ENCODE results near the gene USP20.

USP20 gene

DNA sequence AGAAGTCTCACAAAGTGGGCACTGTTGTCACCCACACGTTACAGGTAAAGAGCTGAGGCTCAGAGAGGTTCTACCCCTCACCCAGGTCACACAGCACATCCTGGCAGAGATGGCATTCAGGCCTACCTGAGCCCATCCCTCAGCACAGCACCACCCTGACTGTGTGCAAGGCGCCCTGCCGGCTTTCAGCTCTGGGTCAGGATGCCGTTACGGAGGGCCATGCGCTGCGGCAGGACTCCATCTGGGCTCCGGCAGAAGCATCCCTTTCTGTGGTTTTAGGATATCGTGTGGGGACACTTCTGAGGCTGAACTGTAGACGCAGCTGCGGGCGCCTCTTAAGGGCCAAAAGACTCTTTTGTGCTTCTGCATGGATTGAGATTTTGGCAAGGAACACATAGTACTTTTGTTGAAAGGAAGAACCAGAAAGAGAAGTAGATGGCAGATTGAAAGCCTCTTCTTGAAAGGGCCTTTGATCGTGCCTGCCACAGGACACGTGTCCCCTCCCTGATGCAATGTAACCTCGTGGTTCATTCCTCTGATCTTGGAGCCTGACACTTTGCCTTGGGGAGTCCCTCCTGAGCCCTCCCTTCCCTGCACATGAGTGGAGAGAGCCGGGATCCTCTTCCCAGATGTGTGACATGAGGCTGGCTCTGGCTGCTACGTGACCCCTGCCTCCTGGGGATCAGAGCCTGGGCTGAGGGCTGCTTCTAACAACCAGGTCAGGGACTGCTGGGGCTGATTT lies 31.3 kb downstream of the USP20 start:
- peaks cover 0 to 21% of the 10 kb centered on the region in 2 experiments; a peak in 2 of 3 replicates for H3K36me3 ChIP-seq (ENCODE audit: control insufficient read depth in 2 of 2, insufficient read depth in 1 of 2, low read length in 2 of 2)
- ChIA-PET CTCF (interaction anchor here (0.6 kb wide), 1 partner anchor 58 kb away, joined by 4 read pairs; no protein-coding TSS in a partner anchor), POLR2A (no interaction called here)
- H3K4me1 ChIP-seq (ENCODE audit: control insufficient read depth, insufficient read depth, low read length): no peaks in the 10 kb centered on the region
- TF ChIP-seq ZNF768 (tag by site-specific recombination; IDR thresholded peaks at IDR 0.05) (0 out of 2 replicates have a peak, but pooled peaks have one; percentile 24), ZNF623 (tag by site-specific recombination; IDR thresholded peaks at IDR 0.05) (peak; percentile 38), MYNN (tag by site-specific recombination; IDR thresholded peaks at IDR 0.05; ENCODE audit: borderline replicate concordance) (no peak)
- H3K9me3 ChIP-seq (ENCODE audit: control insufficient read depth, insufficient read depth, low read depth, low read length): no peaks in the 10 kb centered on the region
- no peak overlapping the region for H3K27ac ChIP-seq (ENCODE audit: extremely low read depth, low read depth, low read length)
- no peak overlapping the region for H3K4me3 ChIP-seq (ENCODE audit: low read depth, low read length)

GRCh38 chr9:129867136-129868022 lies 32.1 kb downstream of the USP20 start:
- TF ChIP-seq ZNF664 (tag by site-specific recombination; IDR thresholded peaks at IDR 0.05) (no peak), GLIS2 (tag by site-specific recombination; IDR thresholded peaks at IDR 0.05) (peak; percentile 26), ZNF335 (tag by site-specific recombination; conservative IDR thresholded peaks at IDR 0.05) (no peak), ZBTB17 (tag by site-specific recombination; IDR thresholded peaks at IDR 0.05) (no peak), SETDB1 (IDR thresholded peaks at IDR 0.05; ENCODE audit: insufficient read length, low read length) (no peak), ZIC2 (tag by site-specific recombination; IDR thresholded peaks at IDR 0.05) (peak; percentile 78)
- TF ChIP-seq, protein P1, sequence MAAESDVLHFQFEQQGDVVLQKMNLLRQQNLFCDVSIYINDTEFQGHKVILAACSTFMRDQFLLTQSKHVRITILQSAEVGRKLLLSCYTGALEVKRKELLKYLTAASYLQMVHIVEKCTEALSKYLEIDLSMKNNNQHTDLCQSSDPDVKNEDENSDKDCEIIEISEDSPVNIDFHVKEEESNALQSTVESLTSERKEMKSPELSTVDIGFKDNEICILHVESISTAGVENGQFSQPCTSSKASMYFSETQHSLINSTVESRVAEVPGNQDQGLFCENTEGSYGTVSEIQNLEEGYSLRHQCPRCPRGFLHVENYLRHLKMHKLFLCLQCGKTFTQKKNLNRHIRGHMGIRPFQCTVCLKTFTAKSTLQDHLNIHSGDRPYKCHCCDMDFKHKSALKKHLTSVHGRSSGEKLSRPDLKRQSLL (tag by site-specific recombination; IDR thresholded peaks at IDR 0.05): peak; percentile 37; the same call in 1 of the 2 replicates
- Histone ChIP-seq H3K36me3 (ENCODE audit: control insufficient read depth in 2 of 2, insufficient read depth in 1 of 2, low read length in 2 of 2) (peaks cover 0 to 16% of the 10 kb centered on the region in 2 experiments; a peak in 2 of 3 replicates), H3K4me3 (ENCODE audit: low read depth, low read length) (no peak overlapping the region), H3K4me1 (ENCODE audit: control insufficient read depth, insufficient read depth, low read length) (no peaks in the 10 kb centered on the region), H3K27ac (ENCODE audit: extremely low read depth, low read depth, low read length) (no peak overlapping the region), H3K9me3 (ENCODE audit: control insufficient read depth, insufficient read depth, low read depth, low read length) (no peaks in the 10 kb centered on the region)
- ChIA-PET CTCF (interaction anchor here (1.0 to 1.5 kb wide), 2 partner anchors 14 to 20 kb away, joined by 3 read pairs; no protein-coding TSS in a partner anchor), POLR2A (no interaction called here)

DNA sequence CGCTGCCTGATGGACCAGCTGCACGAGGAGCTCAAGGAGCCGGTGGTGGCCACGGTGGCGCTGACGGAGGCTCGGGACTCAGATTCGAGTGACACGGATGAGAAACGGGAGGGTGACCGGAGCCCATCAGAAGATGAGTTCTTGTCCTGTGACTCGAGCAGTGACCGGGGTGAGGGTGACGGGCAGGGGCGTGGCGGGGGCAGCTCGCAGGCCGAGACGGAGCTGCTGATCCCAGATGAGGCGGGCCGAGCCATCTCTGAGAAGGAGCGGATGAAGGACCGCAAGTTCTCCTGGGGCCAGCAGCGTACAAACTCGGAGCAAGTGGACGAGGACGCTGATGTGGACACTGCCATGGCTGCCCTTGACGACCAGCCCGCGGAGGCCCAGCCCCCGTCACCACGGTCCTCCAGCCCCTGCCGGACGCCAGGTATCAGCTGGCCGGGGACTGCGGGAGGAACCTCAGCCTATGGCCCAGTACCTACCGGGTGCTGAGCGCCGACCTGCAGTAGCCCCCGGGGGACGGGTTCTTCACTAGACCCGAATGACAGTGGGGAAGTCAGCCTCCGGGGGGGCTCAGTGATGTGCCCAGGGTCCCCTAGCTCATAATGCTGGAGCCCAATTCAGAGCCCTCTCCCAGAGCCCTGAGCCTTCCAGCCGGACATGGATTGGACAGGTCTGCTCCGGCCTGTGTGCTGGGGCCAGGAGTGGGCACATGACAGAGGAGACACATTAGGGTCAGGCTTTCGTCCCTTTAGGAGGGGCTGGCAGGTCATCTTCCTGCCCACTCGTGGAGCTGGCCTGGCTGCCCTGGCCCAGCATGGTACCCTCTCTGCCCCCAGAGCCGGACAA lies 33.0 kb downstream of the USP20 start:
- peaks cover 0 to 16% of the 10 kb centered on the region in 2 experiments; a peak in 2 of 3 replicates for H3K36me3 ChIP-seq (ENCODE audit: control insufficient read depth in 2 of 2, insufficient read depth in 1 of 2, low read length in 2 of 2)
- H3K4me3 ChIP-seq (ENCODE audit: low read depth, low read length): no peak overlapping the region
- POLR2A ChIA-PET: interaction anchor here (1.1 kb wide), 1 partner anchor 17 kb away, joined by 3 read pairs; no protein-coding TSS in a partner anchor
- H3K9me3 ChIP-seq (ENCODE audit: control insufficient read depth, insufficient read depth, low read depth, low read length): no peaks in the 10 kb centered on the region
- H3K27ac ChIP-seq (ENCODE audit: extremely low read depth, low read depth, low read length): no peak overlapping the region
- CTCF ChIA-PET: interaction anchor here (0.6 to 1.5 kb wide), 3 partner anchors 15 to 55 kb away, joined by 3 read pairs; no protein-coding TSS in a partner anchor
- H3K4me1 ChIP-seq (ENCODE audit: control insufficient read depth, insufficient read depth, low read length): no peaks in the 10 kb centered on the region
- TF ChIP-seq ZNF704 (tag by site-specific recombination; IDR thresholded peaks at IDR 0.05) (no peak), ZNF658 (tag by site-specific recombination; IDR thresholded peaks at IDR 0.05) (no peak), ZBTB1 (tag by site-specific recombination; IDR thresholded peaks at IDR 0.05) (no peak), KLF1 (tag by site-specific recombination; IDR thresholded peaks at IDR 0.05) (no peak), KLF9 (tag by site-specific recombination; IDR thresholded peaks at IDR 0.05; ENCODE audit: low read depth) (no peak), TSHZ1 (tag by site-specific recombination; IDR thresholded peaks at IDR 0.05; ENCODE audit: borderline replicate concordance) (no peak), ZNF211 (tag by site-specific recombination; IDR thresholded peaks at IDR 0.05; ENCODE audit: low read depth) (no peak), HOXA7 (CRISPR knock-in tag; IDR thresholded peaks at IDR 0.05; ENCODE audit: borderline replicate concordance) (no peak), ZNF423 (tag by site-specific recombination; IDR thresholded peaks at IDR 0.05) (no peak)
- TF ChIP-seq, protein P2, sequence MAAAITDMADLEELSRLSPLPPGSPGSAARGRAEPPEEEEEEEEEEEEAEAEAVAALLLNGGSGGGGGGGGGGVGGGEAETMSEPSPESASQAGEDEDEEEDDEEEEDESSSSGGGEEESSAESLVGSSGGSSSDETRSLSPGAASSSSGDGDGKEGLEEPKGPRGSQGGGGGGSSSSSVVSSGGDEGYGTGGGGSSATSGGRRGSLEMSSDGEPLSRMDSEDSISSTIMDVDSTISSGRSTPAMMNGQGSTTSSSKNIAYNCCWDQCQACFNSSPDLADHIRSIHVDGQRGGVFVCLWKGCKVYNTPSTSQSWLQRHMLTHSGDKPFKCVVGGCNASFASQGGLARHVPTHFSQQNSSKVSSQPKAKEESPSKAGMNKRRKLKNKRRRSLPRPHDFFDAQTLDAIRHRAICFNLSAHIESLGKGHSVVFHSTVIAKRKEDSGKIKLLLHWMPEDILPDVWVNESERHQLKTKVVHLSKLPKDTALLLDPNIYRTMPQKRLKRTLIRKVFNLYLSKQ (tag by site-specific recombination; IDR thresholded peaks at IDR 0.05; ENCODE audit: borderline replicate concordance): no peak

Data from HEK293 (cell line).